ENCODE data around the gene FAU. TPM values are rescaled to one million over a fixed set of nuclear protein-coding genes. Genes with fewer than 3 reads are reported as not detected.

Gene FAU
- total and polyA plus RNA-seq, 2 of the 13 experiments (the other 11 are each of a cell fraction or from before 2014, with no cell fraction given) = 374 to 869 TPM

- no peak; the same call in 1 of the 2 replicates for TF ChIP-seq AFF4 (CRISPR knock-in tag; IDR thresholded peaks at IDR 0.05)
- TF ChIP-seq, protein P1, sequence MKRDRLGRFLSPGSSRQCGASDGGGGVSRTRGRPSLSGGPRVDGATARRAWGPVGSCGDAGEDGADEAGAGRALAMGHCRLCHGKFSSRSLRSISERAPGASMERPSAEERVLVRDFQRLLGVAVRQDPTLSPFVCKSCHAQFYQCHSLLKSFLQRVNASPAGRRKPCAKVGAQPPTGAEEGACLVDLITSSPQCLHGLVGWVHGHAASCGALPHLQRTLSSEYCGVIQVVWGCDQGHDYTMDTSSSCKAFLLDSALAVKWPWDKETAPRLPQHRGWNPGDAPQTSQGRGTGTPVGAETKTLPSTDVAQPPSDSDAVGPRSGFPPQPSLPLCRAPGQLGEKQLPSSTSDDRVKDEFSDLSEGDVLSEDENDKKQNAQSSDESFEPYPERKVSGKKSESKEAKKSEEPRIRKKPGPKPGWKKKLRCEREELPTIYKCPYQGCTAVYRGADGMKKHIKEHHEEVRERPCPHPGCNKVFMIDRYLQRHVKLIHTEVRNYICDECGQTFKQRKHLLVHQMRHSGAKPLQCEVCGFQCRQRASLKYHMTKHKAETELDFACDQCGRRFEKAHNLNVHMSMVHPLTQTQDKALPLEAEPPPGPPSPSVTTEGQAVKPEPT (CRISPR knock-in tag; IDR thresholded peaks at IDR 0.05; ENCODE audit: low read depth) = no peak
- TF ChIP-seq ZNF629 (CRISPR knock-in tag; conservative IDR thresholded peaks at IDR 0.05) = no peak; the same call in none of the 2 replicates
- TF ChIP-seq ZNF207 (IDR thresholded peaks at IDR 0.05; ENCODE audit: borderline replicate concordance) = no peak
- no peak for TF ChIP-seq FOXP1 (IDR thresholded peaks at IDR 0.05)
- TF ChIP-seq FOXP1 (CRISPR knock-in tag; IDR thresholded peaks at IDR 0.05) = no peak
- peak; percentile 61; the same call in 1 of the 2 replicates for TF ChIP-seq ELF3 (CRISPR knock-in tag; IDR thresholded peaks at IDR 0.05)
- TF ChIP-seq RFX1 (IDR thresholded peaks at IDR 0.05) = peak; percentile 88
- no peak for TF ChIP-seq FOXJ3 (CRISPR knock-in tag; IDR thresholded peaks at IDR 0.05; ENCODE audit: borderline replicate concordance)
- no peak for TF ChIP-seq ZNF766 (CRISPR knock-in tag; IDR thresholded peaks at IDR 0.05; ENCODE audit: borderline replicate concordance)
- TF ChIP-seq HNF4G (IDR thresholded peaks at IDR 0.05; ENCODE audit: borderline replicate concordance, low read depth, low read length) = peak; percentile 65; the same call in 1 of the 2 replicates
- no peak for TF ChIP-seq HNF4G (CRISPR knock-in tag; IDR thresholded peaks at IDR 0.05; ENCODE audit: borderline replicate concordance, low read depth)
- no peak for TF ChIP-seq SIX1 (CRISPR knock-in tag; IDR thresholded peaks at IDR 0.05; ENCODE audit: borderline replicate concordance)
- TF ChIP-seq ZFAT (CRISPR knock-in tag; conservative IDR thresholded peaks at IDR 0.05) = peak; percentile 28; the same call in 1 of the 2 replicates
- peak; percentile 75 for TF ChIP-seq SP4 (CRISPR knock-in tag; IDR thresholded peaks at IDR 0.05)
- peak; percentile 40; the same call in 1 of the 2 replicates for TF ChIP-seq ZNF326 (CRISPR knock-in tag; IDR thresholded peaks at IDR 0.05; ENCODE audit: borderline replicate concordance)
- 0 out of 2 replicates have a peak, but pooled peaks have one; percentile 76 for TF ChIP-seq ZNF878 (CRISPR knock-in tag; IDR thresholded peaks at IDR 0.05)
- TF ChIP-seq ZNF550 (CRISPR knock-in tag; IDR thresholded peaks at IDR 0.05; ENCODE audit: borderline replicate concordance) = no peak
- TF ChIP-seq GATAD2A (CRISPR knock-in tag; IDR thresholded peaks at IDR 0.05) = peak; percentile 79
- TF ChIP-seq ZNF34 (CRISPR knock-in tag; IDR thresholded peaks at IDR 0.05; ENCODE audit: borderline replicate concordance) = no peak
- TF ChIP-seq ZFYVE20 (CRISPR knock-in tag; IDR thresholded peaks at IDR 0.05; ENCODE audit: borderline replicate concordance, low read depth) = peak; percentile 75; the same call in 1 of the 2 replicates
- TF ChIP-seq TFDP2 (CRISPR knock-in tag; IDR thresholded peaks at IDR 0.05) = no peak; the same call in 1 of the 2 replicates
- TF ChIP-seq ZNF850 (CRISPR knock-in tag; conservative IDR thresholded peaks at IDR 0.05) = no peak
- peak; percentile 86; the same call in 1 of the 2 replicates for TF ChIP-seq ZNF251 (CRISPR knock-in tag; IDR thresholded peaks at IDR 0.05)
Measured at GRCh38 chr11:65117206-65118096, 4.5 kb downstream of the FAU start, which contains the start of gene ZNHIT2 (continued).

All from HepG2 (cell line).